NCI-H1417 treated with DMSO at 0.1 percent for 48 hours (cell line): ENCODE results near the gene ZNF723.
"Not testable (repeated sequence)": the region's sequence is repeated elsewhere in the genome, so short reads cannot be mapped to it uniquely, and the experiment has no call there.

Source experiments
- DNase-seq: peaks from one replicate; lab custom pipeline; 2025; lab: John Stamatoyannopoulos, UW

ZNF723 gene

DNA sequence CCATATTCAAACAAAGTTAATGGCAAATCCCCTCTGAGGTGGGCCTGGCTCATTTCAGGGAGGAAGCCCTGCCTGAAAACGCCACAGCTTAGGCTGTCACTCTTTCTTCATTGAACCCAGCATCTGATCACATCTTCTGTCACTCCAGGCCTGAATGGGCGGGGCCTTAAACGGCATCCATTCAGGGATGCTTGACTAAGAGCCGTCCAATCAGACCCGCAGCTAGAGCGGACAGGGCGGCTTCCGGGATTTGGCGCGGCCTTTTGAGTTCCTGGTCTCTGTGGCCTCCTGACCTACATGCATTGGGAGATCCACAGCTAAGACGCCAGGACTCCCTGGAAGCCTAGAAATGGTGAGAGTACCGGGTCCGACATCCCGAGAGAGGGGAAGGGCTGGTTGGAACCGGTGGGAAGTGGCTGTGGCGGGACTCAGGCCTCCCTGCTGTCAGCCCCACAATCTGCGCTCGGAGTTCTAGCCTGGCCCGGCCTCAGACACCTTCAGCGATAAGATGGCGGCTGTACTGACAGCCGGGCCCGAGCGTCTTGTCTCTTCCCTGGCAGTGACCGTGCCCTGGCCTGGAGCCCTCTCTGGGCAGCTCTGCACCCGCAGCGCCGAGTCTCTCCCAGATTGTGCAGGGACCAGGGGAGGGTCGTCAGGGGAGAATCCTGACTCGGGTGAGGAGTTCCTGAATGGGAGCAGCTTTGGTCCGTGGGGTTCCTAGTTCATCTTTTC lies at the start of gene ZNF723:
Gene ZNF723 (plus strand): TSS at position 261 of the 732 bp plus-strand sequence. CDS start 89 bp downstream, at position 350.
- DNase-seq: no peak

DNA sequence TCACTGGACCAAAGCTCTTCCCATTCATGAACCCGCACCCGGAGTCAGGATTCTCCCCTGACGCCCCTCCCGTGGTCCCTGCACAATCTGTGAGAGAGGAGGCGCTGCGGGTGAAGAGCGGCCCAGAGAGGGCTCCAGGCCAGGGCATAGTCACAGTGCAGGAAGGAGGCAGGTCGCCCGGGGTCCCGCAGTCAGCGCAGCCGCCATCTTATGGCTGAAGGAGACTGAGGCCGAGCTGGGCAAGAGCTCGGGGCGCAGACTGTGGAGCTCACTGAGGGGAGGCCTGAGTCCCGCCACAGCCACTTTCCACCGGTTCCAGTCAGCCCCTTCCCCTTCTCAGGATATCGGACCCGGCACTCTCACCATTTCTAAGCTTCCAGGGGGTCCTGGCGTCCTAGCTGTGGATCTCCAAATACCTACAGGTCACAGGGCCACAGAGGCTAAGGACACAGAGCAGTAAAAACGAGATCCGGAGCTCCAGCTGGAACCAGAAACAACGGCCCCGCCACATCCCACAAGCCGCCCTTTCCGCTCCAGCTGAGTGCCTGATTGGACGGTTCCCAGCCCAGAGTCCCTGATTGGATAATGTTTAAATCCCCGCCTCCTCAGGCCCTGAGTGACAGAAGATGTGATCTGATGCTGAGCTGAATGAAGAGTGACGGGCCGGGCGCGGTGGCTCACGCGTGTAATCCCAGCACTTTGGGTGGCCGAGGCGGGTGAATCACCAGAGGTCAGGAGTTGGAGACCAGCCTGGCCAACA lies 48.3 kb upstream of the ZNF723 start, which contains the start of gene ZNF99:
Gene ZNF99 (minus strand): TSS at position 501 of the 760 bp plus-strand sequence. CDS start 135 bp downstream, at position 366.
- DNase-seq: no peak

DNA sequence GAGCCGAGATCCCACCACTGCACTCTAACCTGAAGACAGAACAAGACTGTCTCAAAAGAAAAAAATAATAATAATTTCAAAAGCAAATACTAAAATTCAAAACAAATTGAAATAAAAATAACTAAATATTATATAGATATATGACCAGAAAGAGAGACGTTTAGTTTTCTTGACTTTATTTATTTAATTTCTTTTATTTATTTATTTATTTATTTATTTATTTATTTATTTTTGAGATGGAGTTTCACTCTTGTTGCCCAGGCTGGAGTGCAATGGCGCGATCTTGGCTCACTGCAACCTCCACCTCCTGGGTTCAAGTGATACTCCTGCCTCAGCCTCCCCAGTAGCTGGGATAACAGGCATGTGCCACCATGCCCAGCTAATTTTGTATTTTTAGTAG lies 39.2 kb upstream of the ZNF723 start:
- not testable (repeated sequence) for DNase-seq

DNA sequence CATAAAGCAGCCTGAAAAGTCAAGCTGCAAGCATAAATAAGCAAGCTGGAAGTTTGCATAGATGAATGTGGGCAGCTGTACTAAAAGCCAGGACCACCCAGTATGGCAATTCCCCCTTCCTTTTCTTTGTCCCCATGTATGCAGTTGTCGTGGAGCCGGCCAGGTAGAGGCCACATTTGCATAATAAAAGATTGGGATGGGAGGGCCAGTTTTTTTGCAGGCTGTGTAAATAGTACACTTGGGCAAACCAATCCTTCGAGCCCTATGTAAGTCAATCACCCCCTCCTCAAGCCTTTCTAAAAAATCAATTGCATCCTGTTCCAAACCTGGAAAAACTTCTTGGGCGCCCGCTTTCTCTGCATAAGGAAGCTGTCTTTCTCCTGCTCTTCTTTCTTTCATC lies 35.1 kb upstream of the ZNF723 start:
- DNase-seq: no peak

DNA sequence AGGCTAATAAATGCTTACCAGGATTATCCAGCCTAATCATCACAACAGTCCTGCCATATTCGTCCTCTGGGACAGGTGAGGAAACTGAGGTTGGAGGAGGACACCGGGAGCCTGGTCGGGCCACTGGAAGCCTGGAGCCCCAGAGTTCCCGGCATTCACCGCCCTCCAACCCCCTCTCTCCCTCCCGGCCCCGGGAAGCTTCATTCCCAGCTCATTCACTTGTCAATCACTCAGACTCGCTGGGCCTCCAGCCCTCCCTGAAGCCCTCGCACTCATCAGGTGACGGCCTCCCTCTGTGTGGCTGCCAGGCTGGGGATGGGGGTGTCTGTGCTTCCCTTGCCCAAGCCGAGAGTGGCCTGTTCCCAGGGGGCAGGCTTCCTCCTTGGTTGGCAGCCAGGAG lies 25.7 kb upstream of the ZNF723 start:
- DNase-seq: no peak

DNA sequence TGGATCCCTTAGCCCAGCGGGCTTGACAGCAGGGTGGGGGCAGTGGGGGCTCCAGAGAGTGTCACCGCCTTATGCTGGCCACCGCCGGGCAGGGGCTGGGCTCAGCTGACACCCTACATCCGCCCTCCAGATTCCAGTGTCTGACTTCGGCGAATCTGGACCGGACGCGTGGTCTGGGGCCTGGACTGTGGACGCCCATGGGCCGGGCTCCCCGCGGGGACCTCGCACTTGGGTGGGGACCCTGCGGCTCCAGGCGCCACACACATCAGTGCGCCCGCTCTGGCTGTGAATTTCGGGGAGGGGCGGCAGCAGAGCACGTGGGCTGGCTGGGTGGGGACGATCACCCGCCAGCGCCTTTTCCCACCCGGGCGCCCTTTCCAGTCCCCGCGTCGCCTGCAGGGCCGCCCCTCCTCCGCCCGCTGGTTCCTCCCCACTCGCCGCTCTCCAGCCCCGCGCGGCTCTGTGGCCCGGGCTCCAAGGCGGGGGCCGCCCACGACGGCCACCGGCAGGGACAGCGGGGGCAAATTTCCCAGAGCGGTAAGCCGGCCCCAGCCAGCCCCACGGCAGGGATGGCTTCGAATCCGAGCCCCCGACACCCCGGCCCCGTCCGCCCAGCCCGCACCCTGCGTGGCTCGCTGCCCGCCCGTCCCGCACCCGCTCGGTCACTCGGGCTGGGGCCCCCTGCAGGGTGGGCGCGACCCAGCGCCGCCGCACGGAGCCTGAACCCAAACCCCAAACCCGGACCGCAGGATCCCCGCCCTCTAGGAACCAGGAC lies 24.8 kb upstream of the ZNF723 start:
- no peak for DNase-seq

DNA sequence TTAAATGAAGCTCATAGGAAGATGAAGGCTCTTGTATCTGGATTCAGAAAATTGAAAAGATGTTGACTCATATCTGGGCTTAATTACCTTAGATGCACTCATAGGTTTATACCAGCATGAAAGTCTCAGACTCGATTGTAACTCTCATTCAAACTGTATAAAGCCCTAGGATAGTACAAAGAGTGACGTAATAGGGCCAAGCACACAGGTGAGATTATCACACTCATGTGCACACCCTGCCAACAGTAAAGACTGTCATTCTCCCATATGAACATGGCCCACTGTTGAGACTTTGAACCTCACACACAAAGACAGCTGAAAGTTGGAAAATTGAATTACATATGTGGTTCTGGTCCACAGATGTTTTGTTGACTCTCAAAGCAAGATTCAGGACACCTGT lies 18.0 kb upstream of the ZNF723 start:
- DNase-seq: no peak

DNA sequence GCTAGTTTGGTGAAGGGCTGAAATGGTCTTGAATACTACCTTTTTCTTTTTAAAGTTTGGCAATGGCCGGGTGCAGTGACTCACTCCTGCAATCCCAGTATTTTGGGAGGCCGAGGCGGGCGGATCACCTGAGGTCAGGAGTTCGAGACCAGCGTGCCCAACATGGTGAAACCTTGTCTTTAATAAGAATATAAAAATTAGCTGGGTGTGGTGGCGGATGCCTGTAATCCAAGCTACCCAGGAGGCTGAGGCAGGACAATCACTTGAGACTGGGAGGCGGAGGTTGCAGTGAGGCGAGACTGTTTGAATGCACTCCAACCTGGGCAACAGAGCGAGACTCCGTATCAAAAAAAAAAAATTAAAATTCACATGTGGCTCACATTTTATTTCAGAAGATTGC lies 880 bp upstream of the ZNF723 start:
- DNase-seq: no peak

DNA sequence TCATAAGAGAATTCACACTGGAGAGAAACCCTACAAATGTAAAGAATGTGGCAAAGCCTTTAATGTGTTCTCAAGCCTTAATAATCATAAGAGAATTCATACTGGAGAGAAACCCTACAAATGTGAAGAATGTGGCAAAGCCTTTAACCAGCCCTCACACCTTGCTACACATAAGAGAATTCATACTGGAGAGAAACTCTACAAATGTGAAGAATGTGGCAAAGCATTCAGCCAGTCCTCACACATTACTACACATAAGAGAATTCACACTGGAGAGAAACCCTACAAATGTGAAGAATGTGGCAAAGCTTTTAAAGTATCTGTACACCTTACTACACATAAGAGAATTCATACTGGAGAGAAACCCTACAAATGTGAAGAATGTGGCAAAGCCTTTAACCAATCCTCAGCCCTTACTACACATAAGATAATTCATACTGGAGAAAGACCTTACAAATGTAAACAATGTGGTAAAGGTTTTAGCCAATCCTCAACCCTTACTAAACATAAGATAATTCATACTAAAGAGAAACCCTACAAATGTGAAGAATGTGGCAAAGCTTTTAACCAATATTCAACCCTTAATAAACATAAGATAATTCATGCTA lies 25.7 kb downstream of the ZNF723 start:
- DNase-seq: not testable (repeated sequence)

DNA sequence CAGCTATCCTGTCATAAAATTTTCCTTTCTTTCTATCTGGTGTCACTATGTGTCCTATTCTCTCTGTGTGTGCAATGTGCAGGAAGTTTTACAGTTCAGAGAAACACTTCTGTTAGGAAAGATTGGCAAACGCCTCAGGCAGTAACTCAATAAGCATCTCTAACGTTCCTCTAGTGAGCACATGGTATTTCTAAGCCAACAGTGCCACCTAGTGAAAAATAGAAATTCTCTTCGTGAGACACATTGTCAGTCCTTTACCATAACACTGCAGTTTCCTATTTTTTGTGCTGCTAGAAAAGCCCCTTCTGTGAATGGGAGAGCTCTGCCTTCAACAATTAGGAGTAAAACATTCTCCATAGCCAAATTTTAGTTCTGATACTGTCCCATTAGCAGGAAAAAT lies 50.7 kb downstream of the ZNF723 start:
- no peak for DNase-seq

DNA sequence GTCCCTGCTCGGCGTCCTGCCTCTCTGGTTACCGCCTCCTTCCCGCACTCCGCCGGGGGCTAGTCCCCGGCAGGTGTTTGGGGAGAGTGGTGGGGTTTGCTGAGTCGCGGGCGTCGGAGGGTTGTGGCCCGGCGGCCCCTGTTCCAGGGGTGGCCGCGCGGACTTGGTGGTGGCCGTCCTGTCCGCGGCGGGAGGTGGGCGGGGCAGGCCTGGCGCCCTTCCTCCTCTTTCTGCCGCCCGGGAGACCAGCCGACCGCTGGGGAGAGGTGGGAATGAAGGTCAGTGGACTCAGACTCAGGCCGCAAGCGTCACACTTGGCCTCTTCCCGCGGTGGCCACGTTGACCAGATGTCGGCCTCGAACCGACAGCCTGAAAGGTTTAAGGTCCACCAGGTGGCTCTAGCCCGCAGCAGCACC lies 61.8 kb downstream of the ZNF723 start:
- no peak for DNase-seq

DNA sequence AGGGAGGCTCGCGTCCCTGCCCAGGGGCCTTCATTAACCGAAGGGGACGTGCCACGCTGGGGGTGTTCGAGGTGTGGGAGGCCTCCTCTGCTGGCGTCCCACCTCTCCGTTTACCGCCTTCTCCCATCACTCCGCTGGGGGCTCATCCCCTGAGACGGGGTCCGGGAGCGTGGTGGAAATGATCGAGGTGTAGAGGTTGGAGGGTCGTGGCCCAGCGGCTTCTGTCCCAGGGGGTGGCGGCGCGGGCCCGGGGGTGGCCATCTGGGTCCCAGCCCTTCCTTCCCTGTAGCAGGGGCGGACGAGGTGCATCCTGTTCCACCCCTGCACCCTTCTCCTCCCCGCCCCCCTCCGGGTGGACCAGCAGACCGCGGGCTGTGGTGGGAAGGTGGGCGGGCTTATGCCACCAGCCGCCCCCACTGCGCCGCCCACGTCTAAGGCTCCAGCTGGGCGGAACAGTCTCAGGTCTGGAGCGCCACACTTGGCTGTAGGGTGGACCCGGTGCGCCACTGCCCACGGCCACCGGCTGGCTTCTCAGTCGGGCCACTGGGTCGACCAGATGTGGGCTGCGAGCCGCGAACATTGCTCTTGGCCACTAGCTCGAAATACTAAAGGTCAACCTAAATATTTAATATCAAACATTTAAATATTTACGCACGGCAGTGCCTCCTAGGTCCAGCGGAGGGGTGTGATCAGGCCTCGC lies 69.5 kb downstream of the ZNF723 start:
- DNase-seq: no peak
